Measurements from ENCODE around the gene PRPF6. TPM values are rescaled to one million over a fixed set of nuclear protein-coding genes. Genes with fewer than 3 reads are reported as not detected.

The PRPF6 gene
- polyA plus RNA-seq, 4 donors: 86.0 to 95.4 (median 92.7) TPM

DNA sequence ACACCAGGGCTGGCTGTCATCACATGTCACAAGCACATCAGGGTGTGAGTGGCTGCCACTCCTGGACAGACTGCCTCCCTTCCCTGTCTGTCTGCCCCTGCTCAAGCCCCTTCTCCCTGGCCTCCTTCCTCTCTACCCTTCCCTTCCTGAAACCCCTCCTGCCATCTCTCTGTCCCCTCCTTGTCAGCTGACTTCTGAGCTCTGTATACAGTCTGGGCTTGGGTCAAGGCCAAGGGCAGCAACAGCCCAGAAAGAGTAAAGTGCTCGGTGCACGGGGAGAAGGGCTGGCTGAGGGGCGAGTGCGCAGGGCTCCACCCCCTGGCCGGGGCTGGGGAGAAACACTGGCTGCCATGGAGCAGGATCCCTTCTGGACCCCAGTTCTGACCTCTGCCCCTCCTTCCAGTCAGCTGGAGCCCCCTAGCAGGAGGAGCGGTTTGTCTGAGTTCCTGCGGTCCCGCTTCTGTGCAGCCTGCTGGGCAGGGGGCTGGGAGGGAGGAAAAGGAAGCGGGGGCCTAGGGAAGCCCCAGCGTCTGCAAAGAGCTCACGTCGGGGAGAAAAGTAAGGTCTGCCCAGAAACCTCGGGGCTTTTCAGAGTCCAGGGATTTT, 101.3 kb downstream of the PRPF6 start:
- no peak for DNase-seq (ENCODE audit: low read depth in 4 of 4, low spot score in 2 of 4)

Other genes with a start within 250 kb of the PRPF6 start
- gene LIME1, start 244.5 kb upstream of the PRPF6 start, polyA plus RNA-seq (ENCODE audit: insufficient read length in 4 of 4): 10 to 100 TPM in 3 of 4 donors, 1 to 10 TPM in 1; 3.4 to 17.9 (median 12.8) TPM
- gene SLC2A4RG, start 241.4 kb upstream of the PRPF6 start, polyA plus RNA-seq (ENCODE audit: insufficient read length in 4 of 4): 100 to 1,000 TPM in 3 of 4 donors, 10 to 100 TPM in 1; 74.0 to 144 (median 117) TPM
- gene ZBTB46, start 149.9 kb upstream of the PRPF6 start, polyA plus RNA-seq (ENCODE audit: insufficient read length in 4 of 4): 10 to 100 TPM; 13.9 to 25.7 (median 20.6) TPM
- not detected for gene ABHD16B, start 119.6 kb upstream of the PRPF6 start, polyA plus RNA-seq (ENCODE audit: insufficient read length in 4 of 4)
- gene TPD52L2, start 115.9 kb upstream of the PRPF6 start, polyA plus RNA-seq (ENCODE audit: insufficient read length in 4 of 4): 10 to 100 TPM; 82.9 to 96.6 (median 95.2) TPM
- gene DNAJC5, start 86.0 kb upstream of the PRPF6 start, polyA plus RNA-seq (ENCODE audit: insufficient read length in 4 of 4): 10 to 100 TPM; 26.5 to 38.5 (median 32.2) TPM
- gene UCKL1, start 24.7 kb upstream of the PRPF6 start, polyA plus RNA-seq (ENCODE audit: insufficient read length in 4 of 4): 10 to 100 TPM; 36.6 to 76.7 (median 57.0) TPM
- 10 to 100 TPM; 21.4 to 36.0 (median 29.4) TPM for gene ZNF512B, start 11.2 kb upstream of the PRPF6 start, polyA plus RNA-seq (ENCODE audit: insufficient read length in 4 of 4)
- 10 to 100 TPM in 2 of 4 donors, 1 to 10 TPM in 2; 6.8 to 14.2 (median 9.6) TPM for gene SAMD10, start 1.5 kb upstream of the PRPF6 start, polyA plus RNA-seq (ENCODE audit: insufficient read length in 4 of 4)
- 1 to 10 TPM in 3 of 4 donors, under 1 TPM in 1; 0.35 to 1.8 (median 1.4) TPM for gene C20orf204, start 55.0 kb downstream of the PRPF6 start, polyA plus RNA-seq (ENCODE audit: insufficient read length in 4 of 4)
- 10 to 100 TPM in 3 of 4 donors, 1 to 10 TPM in 1; 7.1 to 17.0 (median 12.6) TPM for gene SOX18, start 68.5 kb downstream of the PRPF6 start, polyA plus RNA-seq (ENCODE audit: insufficient read length in 4 of 4)
- gene TCEA2, start 82.1 kb downstream of the PRPF6 start, polyA plus RNA-seq (ENCODE audit: insufficient read length in 4 of 4): 10 to 100 TPM; 69.8 to 99.8 (median 96.4) TPM
- gene RGS19, start 98.4 kb downstream of the PRPF6 start, polyA plus RNA-seq (ENCODE audit: insufficient read length in 4 of 4): 1 to 10 TPM; 5.7 to 8.3 (median 7.1) TPM
- 1 to 10 TPM in 3 of 4 donors, under 1 TPM in 1; 0.85 to 1.4 (median 1.2) TPM for gene OPRL1, start 99.0 kb downstream of the PRPF6 start, polyA plus RNA-seq (ENCODE audit: insufficient read length in 4 of 4)
- under 1 TPM in 2 of 4 donors, not detected in 2; 0.27 to 0.29 TPM for gene LKAAEAR1, start 103.3 kb downstream of the PRPF6 start, polyA plus RNA-seq (ENCODE audit: insufficient read length in 4 of 4)
- not detected for gene NPBWR2, start 126.4 kb downstream of the PRPF6 start, polyA plus RNA-seq (ENCODE audit: insufficient read length in 4 of 4)
- gene MYT1, start 183.3 kb downstream of the PRPF6 start, polyA plus RNA-seq (ENCODE audit: insufficient read length in 4 of 4): under 1 TPM; 0.21 to 0.76 (median 0.44) TPM

Measured in left renal cortex interstitium (tissue), 4 donors.